Activated T-helper 17 cell treated with anti-CD3 and anti-CD28 coated beads, Interleukin-2, amount 50 U/mL, for 72 hours (primary cell): ENCODE data around the gene PATL2. TPM values are rescaled to one million over a fixed set of nuclear protein-coding genes. Genes with fewer than 3 reads are reported as not detected.

ENCODE experiments used
- total RNA-seq, 2 donors: library from RNA; stranded (reverse); gene quantifications; one replicate each; pipeline ENCODE4 v1.2.3, GENCODE V29; 2022

PATL2 gene
- total RNA-seq, 2 donors from 2014 or later: 7.9 to 38.5 TPM

Other genes starting within 250 kb of the PATL2 start
- 10 to 100 TPM; 43.5 to 99.1 TPM for gene EIF3J, start 174.2 kb downstream of the PATL2 start, total RNA-seq
- gene SPG11, start 47.7 kb downstream of the PATL2 start, total RNA-seq: 10 to 100 TPM; 55.7 to 98.4 TPM
- gene B2M, start 194 bp upstream of the PATL2 start, total RNA-seq: 1,000 to 10,000 TPM; 4,659 to 6,253 TPM
- 100 to 1,000 TPM in 1 of 2 donors, 10 to 100 TPM in 1; 40.3 to 100 TPM for gene TRIM69, start 25.2 kb upstream of the PATL2 start, total RNA-seq
- not detected for gene TERB2, start 245.4 kb upstream of the PATL2 start, total RNA-seq